NCI-H1105 (cell line): ENCODE measurements around the gene FAM72A.
"Not testable (repeated sequence)": the region's sequence is repeated elsewhere in the genome, so short reads cannot be mapped to it uniquely, and the experiment has no call there.

Experiments
- DNase-seq: peaks from one replicate; lab custom pipeline; 2025; lab: John Stamatoyannopoulos, UW

Gene FAM72A

GRCh38 chr1:206202789-206203363 is at the start of gene FAM72A:
FAM72A (minus strand) TSS chr1:206202839; CDS start chr1:206202025, 814 bp downstream.
- DNase-seq: peak; percentile 99

- not testable (repeated sequence) for DNase-seq
Measured at GRCh38 chr1:206250953-206251681, 48.5 kb upstream of the FAM72A start.

GRCh38 chr1:206246129-206246886 is 43.7 kb upstream of the FAM72A start:
- not testable (repeated sequence) for DNase-seq

- DNase-seq: not testable (repeated sequence)
Measured at GRCh38 chr1:206245479-206245878, 42.8 kb upstream of the FAM72A start.

GRCh38 chr1:206243335-206243734 is 40.7 kb upstream of the FAM72A start:
- not testable (repeated sequence) for DNase-seq

GRCh38 chr1:206240288-206240687 is 37.6 kb upstream of the FAM72A start:
- DNase-seq: not testable (repeated sequence)

GRCh38 chr1:206235190-206235589 is 32.6 kb upstream of the FAM72A start:
- DNase-seq: not testable (repeated sequence)

GRCh38 chr1:206234189-206234916 is 31.7 kb upstream of the FAM72A start:
- not testable (repeated sequence) for DNase-seq

GRCh38 chr1:206232970-206233645 is 30.5 kb upstream of the FAM72A start:
- not testable (repeated sequence) for DNase-seq

GRCh38 chr1:206231989-206232388 is 29.4 kb upstream of the FAM72A start:
- DNase-seq: not testable (repeated sequence)

GRCh38 chr1:206229286-206229685 is 26.6 kb upstream of the FAM72A start:
- not testable (repeated sequence) for DNase-seq

GRCh38 chr1:206226886-206227285 is 24.2 kb upstream of the FAM72A start:
- not testable (repeated sequence) for DNase-seq

- DNase-seq: not testable (repeated sequence)
Measured at GRCh38 chr1:206225386-206225785, 22.7 kb upstream of the FAM72A start.

- not testable (repeated sequence) for DNase-seq
Measured at GRCh38 chr1:206224190-206224776, 21.6 kb upstream of the FAM72A start.

- DNase-seq: not testable (repeated sequence)
Measured at GRCh38 chr1:206221585-206221984, 18.9 kb upstream of the FAM72A start.

- not testable (repeated sequence) for DNase-seq
Measured at GRCh38 chr1:206220332-206221000, 17.8 kb upstream of the FAM72A start.

GRCh38 chr1:206219514-206220331 is 17.1 kb upstream of the FAM72A start:
- not testable (repeated sequence) for DNase-seq

- DNase-seq: not testable (repeated sequence)
Measured at GRCh38 chr1:206218765-206219164, 16.1 kb upstream of the FAM72A start.

- not testable (repeated sequence) for DNase-seq
Measured at GRCh38 chr1:206218285-206218684, 15.6 kb upstream of the FAM72A start.
